ENCODE data around the gene VRK3.
"Not testable (repeated sequence)": the region's sequence is repeated elsewhere in the genome, so short reads cannot be mapped to it uniquely, and the experiment has no call there.

The VRK3 gene

DNA sequence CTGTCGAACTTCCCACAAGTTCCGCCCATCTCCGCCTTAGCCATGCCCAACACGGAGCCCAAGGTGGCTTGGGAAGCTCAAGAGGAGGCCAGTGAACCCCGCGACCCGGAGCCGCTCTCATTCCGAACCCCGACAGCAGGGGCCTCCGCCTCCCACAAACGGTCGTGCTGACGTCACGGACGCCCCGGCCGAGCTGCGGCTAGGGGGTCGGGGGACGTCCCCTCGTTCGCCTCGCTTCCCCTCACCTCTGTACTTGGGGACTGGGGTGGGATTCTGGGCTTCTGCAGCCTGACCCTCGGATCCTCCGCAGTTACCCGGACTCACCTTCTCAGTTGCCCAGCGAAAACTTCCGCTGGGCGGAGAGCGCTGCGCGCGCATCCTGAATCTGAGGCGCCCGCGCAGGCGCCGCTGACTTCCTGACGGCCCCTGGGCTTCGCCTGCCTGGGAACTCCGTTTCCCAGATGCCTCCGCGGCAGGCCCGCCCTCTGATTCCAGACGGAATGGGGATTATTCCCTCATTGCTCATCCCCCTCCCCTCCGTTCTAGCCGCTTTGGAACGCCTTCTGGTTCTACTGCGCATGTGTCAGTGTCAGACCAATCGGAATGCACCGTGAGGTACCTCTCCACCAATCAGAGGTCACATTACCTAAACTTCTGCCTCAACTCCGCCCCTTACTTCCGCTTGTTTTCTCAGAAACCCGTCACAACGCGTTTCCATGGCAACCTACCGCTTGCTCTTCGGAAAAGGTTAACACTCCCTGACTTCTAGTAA lies at the start of gene VRK3:
VRK3 (minus strand) TSS at position 351 of the 772 bp plus-strand sequence. CDS start 9,210 bp downstream, outside the sequence.
- peak; percentile 99 for DNase-seq

DNA sequence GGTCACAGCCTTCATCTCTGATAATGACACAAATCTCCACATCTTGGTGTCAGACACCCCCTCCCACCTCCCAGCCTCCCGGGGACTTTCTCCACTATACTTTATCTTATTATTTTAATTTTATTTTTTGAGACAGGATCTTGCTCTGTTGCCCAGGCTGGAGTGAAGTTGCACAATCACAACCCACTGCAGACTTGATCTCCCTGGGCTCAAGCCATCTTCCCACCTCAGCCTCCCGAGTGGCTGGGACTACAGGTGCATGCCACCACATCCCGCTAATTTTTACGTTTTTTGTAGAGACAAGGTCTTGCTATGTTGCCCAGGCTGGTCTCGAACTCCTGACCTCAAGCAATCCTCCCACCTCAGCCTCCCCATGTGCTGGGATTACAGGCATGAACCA lies 43.2 kb upstream of the VRK3 start:
- DNase-seq = not testable (repeated sequence)

DNA sequence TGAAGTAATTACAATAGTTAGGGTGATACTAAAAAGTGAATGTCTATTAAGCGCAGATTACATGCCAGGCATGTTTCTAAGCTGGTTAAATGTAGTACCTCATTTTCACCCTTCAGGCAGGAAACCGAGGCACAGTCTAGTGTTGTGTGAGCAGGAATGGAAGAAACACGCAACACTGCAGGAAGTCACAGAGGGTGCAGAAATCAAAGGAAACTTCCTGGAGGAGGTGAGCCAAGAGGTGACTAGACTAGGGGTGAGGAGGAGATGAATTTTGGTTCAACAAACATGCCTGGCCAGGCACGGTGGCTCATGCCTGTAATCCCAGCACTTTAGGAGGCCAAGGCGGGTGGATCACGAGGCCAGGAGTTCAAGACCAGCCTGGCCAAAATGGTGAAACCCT lies 42.4 kb upstream of the VRK3 start:
- no peak for DNase-seq

DNA sequence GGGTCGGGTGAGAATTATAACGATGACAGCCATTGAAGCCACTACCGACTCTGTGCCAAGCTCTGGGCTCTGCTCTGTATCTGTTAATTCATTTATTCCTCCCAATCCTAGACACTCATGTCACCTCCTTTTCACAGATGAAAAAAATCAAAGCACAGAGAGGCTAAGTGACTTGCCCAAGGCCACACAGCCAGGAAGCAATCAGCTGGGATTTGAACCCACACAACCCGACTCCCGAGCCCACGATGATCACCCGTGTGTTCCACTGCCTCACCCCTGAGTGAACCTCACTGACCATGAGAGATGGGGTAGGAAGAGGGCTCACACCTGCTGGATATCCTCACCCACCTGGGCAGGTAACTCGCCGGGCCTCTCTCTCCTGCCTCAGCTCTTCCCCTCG lies 40.8 kb upstream of the VRK3 start:
- no peak for DNase-seq

GRCh38 chr19:50061650-50062049 lies 36.5 kb upstream of the VRK3 start:
- DNase-seq = no peak

- DNase-seq = no peak
Observed at GRCh38 chr19:50060107-50060506, 34.9 kb upstream of the VRK3 start.

DNA sequence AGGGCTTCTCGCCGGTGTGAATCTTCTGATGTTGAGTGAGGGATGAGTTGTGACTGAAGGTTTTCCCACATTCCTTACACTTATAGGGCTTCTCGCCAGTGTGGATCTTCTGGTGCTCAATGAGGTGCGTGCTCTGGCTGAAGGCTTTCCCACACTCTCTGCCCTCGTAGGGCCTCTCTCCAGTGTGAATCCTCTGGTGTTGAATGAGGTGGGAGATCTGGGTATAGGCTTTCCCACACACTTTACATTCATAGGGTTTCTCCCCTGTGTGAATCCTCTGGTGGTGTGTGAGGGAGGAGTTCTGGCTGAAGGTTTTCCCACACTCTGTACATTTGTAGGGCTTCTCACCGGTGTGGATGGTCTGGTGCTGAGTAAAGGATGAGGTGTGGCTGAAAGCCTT lies 33.9 kb upstream of the VRK3 start:
- no peak for DNase-seq

DNA sequence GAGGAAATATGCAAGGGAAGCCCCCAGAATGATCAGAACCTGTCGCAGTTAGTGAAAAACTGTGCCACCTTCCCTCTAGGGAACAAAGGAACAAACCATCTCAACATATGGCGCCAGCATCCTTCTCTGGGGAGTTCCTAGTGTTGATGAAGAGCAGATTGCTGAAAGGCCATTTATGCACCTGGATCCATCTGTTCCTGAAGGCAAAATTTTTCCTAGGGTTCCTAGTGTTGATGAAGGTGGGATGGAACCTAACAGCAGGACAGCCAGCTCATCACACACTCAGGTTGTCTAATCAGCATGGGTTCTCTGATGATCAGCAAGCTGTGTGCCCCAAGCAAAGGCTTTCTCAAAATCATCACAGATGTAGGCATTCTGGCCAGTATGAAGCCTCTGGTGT lies 33.3 kb upstream of the VRK3 start:
- no peak for DNase-seq

GRCh38 chr19:50053119-50053518 lies 27.9 kb upstream of the VRK3 start:
- no peak for DNase-seq

DNA sequence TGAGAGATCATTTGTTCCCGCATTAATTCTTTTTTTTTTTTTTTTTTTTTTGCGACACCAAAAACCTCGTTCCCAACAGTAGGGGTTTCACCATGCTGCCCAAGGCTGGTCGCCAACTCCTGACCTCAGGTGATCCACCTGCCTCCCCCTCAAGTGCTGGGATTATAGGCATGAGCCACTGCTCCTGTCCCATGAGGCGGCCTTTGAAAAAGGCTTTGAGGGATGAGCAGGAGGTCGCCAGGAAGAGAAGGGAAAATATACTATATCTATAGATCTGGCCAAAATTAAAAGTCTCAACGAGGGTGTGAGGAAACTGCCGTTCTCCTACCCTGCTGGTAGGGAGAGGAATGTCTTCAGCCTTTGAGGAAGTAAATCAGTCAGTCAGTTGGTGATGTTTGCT lies 26.8 kb upstream of the VRK3 start:
- no peak for DNase-seq

DNA sequence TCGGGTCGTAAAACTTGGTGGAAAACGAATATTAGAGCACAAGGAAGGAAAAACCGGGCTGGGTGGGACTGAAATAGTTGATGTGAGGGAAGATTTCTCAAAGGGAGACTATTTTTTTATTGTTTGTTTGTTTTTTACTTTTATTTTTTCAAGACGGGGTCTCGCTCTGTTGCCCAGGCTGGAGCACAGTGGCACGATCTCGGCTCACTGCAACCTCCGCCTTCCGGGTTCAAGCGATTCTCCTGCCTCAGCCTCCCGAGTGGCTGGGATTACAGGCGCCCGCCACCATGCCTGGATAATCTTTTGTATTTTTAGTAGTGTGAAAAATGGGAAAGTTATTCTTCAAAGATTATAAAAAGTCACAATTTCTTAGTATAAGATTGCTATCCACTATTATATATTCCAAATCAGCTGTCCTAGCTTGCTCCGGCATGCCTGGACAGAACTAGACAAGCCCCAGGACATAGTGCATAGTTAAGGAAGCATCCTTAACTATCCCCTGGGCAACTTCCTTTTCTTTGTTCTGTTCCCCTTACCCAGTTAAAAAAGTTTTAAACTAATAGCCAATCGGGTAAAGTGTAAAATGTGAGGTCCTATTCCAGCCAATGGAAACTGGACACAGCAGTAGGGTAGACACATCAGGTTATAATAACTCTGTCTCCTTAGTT lies 26.2 kb upstream of the VRK3 start:
- DNase-seq = not testable (repeated sequence)

- DNase-seq = peak; percentile 66
Observed at GRCh38 chr19:50050406-50051227, 25.4 kb upstream of the VRK3 start.

- DNase-seq = no peak
Observed at GRCh38 chr19:50047671-50048070, 22.5 kb upstream of the VRK3 start.

- peak; percentile 22 for DNase-seq
Observed at GRCh38 chr19:50046649-50047503, 21.7 kb upstream of the VRK3 start.

DNA sequence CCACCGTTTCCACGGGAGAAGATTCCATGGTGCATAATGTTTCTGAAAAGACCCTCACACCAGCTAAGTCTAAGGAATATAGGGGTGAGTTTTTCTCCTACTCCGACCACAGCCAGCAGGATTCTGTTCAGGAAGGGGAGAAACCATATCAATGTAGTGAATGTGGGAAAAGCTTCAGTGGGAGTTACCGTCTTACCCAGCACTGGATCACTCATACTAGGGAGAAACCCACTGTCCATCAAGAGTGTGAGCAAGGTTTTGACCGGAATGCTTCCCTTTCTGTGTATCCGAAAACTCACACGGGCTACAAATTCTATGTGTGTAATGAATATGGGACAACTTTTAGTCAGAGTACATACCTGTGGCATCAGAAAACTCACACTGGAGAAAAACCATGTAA lies 19.8 kb upstream of the VRK3 start:
- no peak for DNase-seq

DNA sequence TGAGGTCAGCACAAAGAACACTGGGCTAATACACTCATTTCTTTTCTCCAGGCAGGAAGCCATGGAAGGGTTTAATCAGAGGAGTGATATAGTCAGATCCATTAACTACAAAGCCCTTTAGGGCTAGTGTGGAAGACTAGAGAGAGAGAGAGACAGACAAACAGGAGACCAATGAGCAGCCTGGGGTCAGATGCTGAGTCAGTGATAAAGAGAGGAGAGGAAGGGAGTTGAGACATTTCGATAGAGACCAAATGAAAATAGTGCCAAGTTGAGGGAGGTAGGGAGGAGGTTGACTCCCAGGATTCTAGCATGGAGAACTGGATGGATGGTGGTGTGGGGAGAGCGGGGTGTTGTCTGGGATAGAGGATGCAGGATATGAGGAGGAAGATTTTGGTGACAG lies 18.8 kb upstream of the VRK3 start:
- no peak for DNase-seq

DNA sequence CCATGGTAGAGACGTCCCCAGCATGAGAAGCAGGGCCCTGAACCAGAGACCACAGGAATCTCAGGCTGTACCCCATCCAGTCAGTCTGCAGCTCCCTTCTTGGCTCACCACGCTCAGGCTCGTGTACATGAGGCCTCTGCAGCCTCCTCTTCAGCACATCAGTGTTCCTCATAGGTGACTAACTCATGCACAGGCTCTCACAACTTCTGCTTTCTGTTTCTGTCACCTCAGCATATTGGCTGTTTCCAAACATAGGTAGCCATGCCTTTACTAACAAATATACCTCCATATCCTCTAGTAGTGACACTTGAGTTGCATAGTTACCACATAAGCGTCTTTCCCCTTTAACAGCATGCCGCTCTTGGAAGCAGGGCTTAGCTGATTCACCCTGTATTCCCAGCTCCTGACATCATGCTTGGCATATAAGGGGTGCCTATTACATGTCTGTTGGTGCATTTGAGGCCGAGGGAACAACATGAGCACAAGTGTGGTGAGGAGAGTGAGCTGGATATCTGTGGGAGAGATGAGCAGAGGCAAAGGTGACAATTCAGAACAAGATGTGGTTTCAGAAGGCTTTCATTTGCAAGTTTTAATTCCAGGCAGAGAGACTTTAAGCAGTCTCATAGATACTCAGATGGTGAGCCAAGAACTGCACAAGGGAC lies 17.3 kb upstream of the VRK3 start:
- no peak for DNase-seq

DNA sequence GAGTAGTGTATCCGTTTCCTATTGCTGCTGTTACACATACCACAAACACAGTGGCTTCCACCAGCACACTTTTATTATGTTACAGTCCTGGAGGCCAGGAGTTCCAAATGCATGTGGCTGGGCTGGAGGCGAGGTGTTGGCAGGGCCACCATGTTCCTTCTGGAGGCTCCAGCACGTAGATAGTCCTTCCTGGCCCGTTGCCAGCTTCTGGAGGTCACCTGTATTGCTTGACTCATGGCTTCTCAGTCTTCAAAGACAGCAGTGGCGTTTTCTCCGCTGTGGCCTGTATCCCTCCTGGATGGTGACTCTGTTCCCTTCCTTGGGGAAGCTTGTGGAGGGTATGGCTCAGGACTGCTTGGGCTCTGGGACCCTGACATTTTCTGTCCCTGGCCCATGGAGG lies 15.8 kb upstream of the VRK3 start:
- no peak for DNase-seq

GRCh38 chr19:50039968-50040367 lies 14.8 kb upstream of the VRK3 start:
- DNase-seq = no peak

GRCh38 chr19:50036908-50037307 lies 11.7 kb upstream of the VRK3 start:
- no peak for DNase-seq

DNA sequence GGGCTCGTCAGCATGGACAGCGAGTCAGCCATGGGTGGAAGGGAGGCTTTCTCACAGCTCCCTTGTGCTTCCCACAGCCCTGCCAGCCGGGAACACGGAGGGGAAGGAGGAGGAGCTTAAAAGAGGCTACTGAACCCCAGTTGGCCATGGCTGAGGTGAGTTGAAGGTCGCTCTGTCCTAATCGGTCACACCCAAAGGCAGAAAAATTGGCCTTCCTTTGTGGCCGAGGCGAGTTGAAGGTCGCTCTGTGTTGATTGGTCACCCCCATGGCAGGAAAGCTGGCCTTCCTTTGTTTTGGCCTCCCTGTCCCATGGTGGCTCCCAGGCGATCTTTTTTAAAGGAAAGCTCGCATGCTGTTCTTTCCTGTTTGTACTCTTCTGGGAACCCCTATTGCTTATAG lies 5.8 kb upstream of the VRK3 start:
- DNase-seq = no peak

DNA sequence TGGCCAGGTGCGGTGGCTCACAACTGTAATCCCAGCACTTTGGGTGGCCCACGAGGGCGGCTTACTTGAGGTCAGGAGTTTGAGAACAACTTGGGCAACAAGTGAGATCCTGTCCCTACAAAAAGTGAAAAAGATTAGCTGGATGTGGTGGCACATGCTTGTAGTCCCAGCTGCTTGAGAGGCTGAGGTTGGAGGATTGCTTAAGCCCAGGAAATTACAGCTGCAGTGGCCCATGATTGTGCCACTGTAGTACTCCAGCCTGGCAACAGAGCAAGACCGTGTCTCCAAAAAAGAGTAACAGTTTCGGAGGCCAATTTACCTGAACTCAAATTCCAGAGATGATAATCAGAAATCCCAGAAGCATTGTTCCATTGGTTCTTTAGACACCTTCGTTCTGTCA lies 5.1 kb upstream of the VRK3 start:
- DNase-seq = no peak
